Mucosa of descending colon (tissue), 3 donors: ENCODE results near the gene ST8SIA4. TPM values are rescaled to one million over a fixed set of nuclear protein-coding genes. Genes with fewer than 3 reads are reported as not detected.

ENCODE experiments used
- ATAC-seq: fragments of 200-7000 bp; cut with Tn5 transposase; one replicate; pipeline ENCODE4 v1.9.1; 2020; ENCODE audit warnings: mild to moderate bottlenecking, moderate library complexity
- DNase-seq, 3 donors: peaks; one replicate each; pipeline ENCODE4 v3.0.0-alpha.2; 2020
- H3K36me3 ChIP-seq: fragments of 200-600 bp; one replicate; pipeline ENCODE4 v1.8.0; 2021; ENCODE audit warnings: low read depth, mild to moderate bottlenecking
- H3K4me1 ChIP-seq: fragments of 200-600 bp; one replicate; pipeline ENCODE4 v1.8.0; 2021; ENCODE audit warnings: low read depth, mild to moderate bottlenecking
- H3K4me3 ChIP-seq: fragments of 200-600 bp; one replicate; pipeline ENCODE4 v1.8.0; 2021; ENCODE audit warnings: mild to moderate bottlenecking
- H3K9me3 ChIP-seq: fragments of 200-600 bp; one replicate; pipeline ENCODE4 v1.8.0; 2021; ENCODE audit warnings: mild to moderate bottlenecking
- CTCF ChIP-seq: fragments of 200-600 bp; IDR thresholded peaks from one replicate; pipeline ENCODE4 v1.8.0; 2022; ENCODE audit warnings: antibody characterized with exemption, mild to moderate bottlenecking
- intact Hi-C, 2 donors: fragments of 100-400 bp; cut with DNase I in 1 of 2; cut with micrococcal nuclease in 1 of 2; formaldehyde crosslinking; loops; one replicate each; pipeline versions ENCODE4 v1.11.0 to v1.11.1; 2022; cut with DNase I, micrococcal nuclease
- total RNA-seq, 3 donors: library from RNA; stranded (reverse); fragmentation: NEBNext Ultra II Directional in 2 of 3; extraction: Animal tissue kit (Norgen Biotek cat#: 25700) in 2 of 3; gene quantifications; one replicate each; pipeline versions ENCODE4 v1.2.1 to v1.2.4, GENCODE V29; 2021 to 2023
- donor health status: DM: no; HTN: no; CAD: no; lungs with moderate emphysema.
- donor health status: DM: no; HTN: no; CAD: no.
- donor health status: DM: no; HTN: yes; CAD: no.

The ST8SIA4 gene
- total RNA-seq, 3 donors from 2014 or later = 4.7 to 9.6 (median 5.7) TPM

- DNase-seq = no peak
- ATAC-seq = no peak
- intact Hi-C loops = no loop called here
- TF ChIP-seq CTCF = no peak
- Histone ChIP-seq H3K4me1 (no peaks in the 10 kb centered on the region), H3K4me3 (no peak overlapping the region), H3K9me3 (no peaks in the 10 kb centered on the region), H3K36me3 (no peaks in the 10 kb centered on the region)
Observed at GRCh38 chr5:100889896-100890295, 13.2 kb downstream of the ST8SIA4 start.

GRCh38 chr5:100889165-100889743, 13.8 kb downstream of the ST8SIA4 start:
- ATAC-seq (peak; percentile 48), DNase-seq (no peak)
- intact Hi-C loops = no loop called here
- Histone ChIP-seq H3K4me3 (no peak overlapping the region), H3K4me1 (no peaks in the 10 kb centered on the region), H3K36me3 (no peaks in the 10 kb centered on the region), H3K9me3 (no peaks in the 10 kb centered on the region)
- no peak for TF ChIP-seq CTCF

GRCh38 chr5:100877274-100877673, 25.8 kb downstream of the ST8SIA4 start:
- DNase-seq = no peak
- Histone ChIP-seq H3K4me1 (no peaks in the 10 kb centered on the region), H3K36me3 (no peaks in the 10 kb centered on the region), H3K4me3 (no peak overlapping the region), H3K9me3 (no peaks in the 10 kb centered on the region)
- intact Hi-C loops = no loop called here
- no peak for ATAC-seq
- TF ChIP-seq CTCF = no peak

- Histone ChIP-seq H3K4me3 (no peak overlapping the region), H3K4me1 (no peaks in the 10 kb centered on the region), H3K9me3 (no peaks in the 10 kb centered on the region), H3K36me3 (no peaks in the 10 kb centered on the region)
- DNase-seq (no peak), ATAC-seq (no peak)
- TF ChIP-seq CTCF = no peak
- intact Hi-C loops = no loop called here
Observed at GRCh38 chr5:100872408-100873190, 30.5 kb downstream of the ST8SIA4 start.

GRCh38 chr5:100867039-100867562, 36.0 kb downstream of the ST8SIA4 start:
- Histone ChIP-seq H3K4me1 (no peaks in the 10 kb centered on the region), H3K36me3 (no peaks in the 10 kb centered on the region), H3K4me3 (no peak overlapping the region), H3K9me3 (no peaks in the 10 kb centered on the region)
- DNase-seq = no peak
- intact Hi-C loops = no loop called here
- no peak for TF ChIP-seq CTCF
- ATAC-seq = no peak
